ENCODE results near the gene ZNF319. TPM values are rescaled to one million over a fixed set of nuclear protein-coding genes. Genes with fewer than 3 reads are reported as not detected.
"Not testable (repeated sequence)": the region's sequence is repeated elsewhere in the genome, so short reads cannot be mapped to it uniquely, and the experiment has no call there.

Gene ZNF319
- total and polyA plus RNA-seq, 5 experiments from 2014 or later = 3.7 to 21.6 (median 10.7) TPM

- POLR2A ChIA-PET = interaction anchor here (4.7 kb wide), 1 partner anchor 14 kb away, joined by 26 read pairs; the partner anchor contains the start of genes USB1 and ZNF319
- no peaks in the 10 kb centered on the region for H3K27me3 Mint-ChIP-seq
Measured at GRCh38 chr16:57986196-57986595, 14.3 kb downstream of the ZNF319 start.

GRCh38 chr16:57985204-57986181, 15.0 kb downstream of the ZNF319 start:
- POLR2A ChIA-PET = interaction anchor here (0.7 to 4.7 kb wide), 3 partner anchors 14 to 144 kb away, joined by 3 to 26 read pairs (median 18); partner anchors contain the start of genes CFAP20, USB1 and ZNF319
- Mint-ChIP-seq H3K36me3 (no peaks in the 10 kb centered on the region), H3K4me3 (peak overlapping the region; percentile 87 to 97 (median 92)), H3K27me3 (no peaks in the 10 kb centered on the region), H3K4me1 (peaks cover 3 to 22% (median 18%) of the 10 kb centered on the region in 4 donors), H3K27ac (peak overlapping the region; percentile 45 to 94 (median 90)), H3K9me3 (no peaks in the 10 kb centered on the region)
- DNase-seq (no peak), ATAC-seq (peak; percentile 63 to 74)

More at GRCh38 chr16:57986196-57986595, 14.3 kb downstream of the ZNF319 start:
- Mint-ChIP-seq H3K27ac (peak overlapping the region in 6 of 10 donors; percentile 30 to 90 (median 72)), H3K9me3 (no peaks in the 10 kb centered on the region), H3K4me1 (peaks cover 4 to 22% (median 18%) of the 10 kb centered on the region in 4 donors), H3K36me3 (no peaks in the 10 kb centered on the region), H3K4me3 (peak overlapping the region; percentile 22 to 94 (median 65))
- ATAC-seq = no peak
- no peak for DNase-seq

GRCh38 chr16:57984443-57985203, 15.8 kb downstream of the ZNF319 start:
- DNase-seq (peak; percentile 79 to 97 (median 90)), ATAC-seq (peak; percentile 95 to 96)
- Mint-ChIP-seq H3K4me1 (peaks cover 3 to 22% (median 18%) of the 10 kb centered on the region in 4 donors), H3K27ac (peak overlapping the region in 9 of 10 donors; percentile 45 to 94 (median 90)), H3K27me3 (no peaks in the 10 kb centered on the region), H3K9me3 (no peaks in the 10 kb centered on the region), H3K4me3 (peak overlapping the region; percentile 87 to 97 (median 92)), H3K36me3 (no peaks in the 10 kb centered on the region)
- POLR2A ChIA-PET = interaction anchor here (0.6 to 1.3 kb wide), 3 partner anchors 15 to 145 kb away, joined by 3 to 18 read pairs (median 3); partner anchors contain the start of genes CFAP20, USB1 and ZNF319

GRCh38 chr16:57982385-57982784, 18.1 kb downstream of the ZNF319 start:
- H3K4me3 Mint-ChIP-seq = no peak overlapping the region

GRCh38 chr16:57981636-57982035, 18.8 kb downstream of the ZNF319 start:
- no peak overlapping the region for H3K4me3 Mint-ChIP-seq
- H3K9me3 Mint-ChIP-seq = no peaks in the 10 kb centered on the region

More at GRCh38 chr16:57982385-57982784, 18.1 kb downstream of the ZNF319 start:
- DNase-seq (no peak), ATAC-seq (no peak)
- Mint-ChIP-seq H3K27me3 (peaks cover 0 to 3% (median 0%) of the 10 kb centered on the region in 5 donors), H3K36me3 (no peaks in the 10 kb centered on the region), H3K9me3 (no peaks in the 10 kb centered on the region), H3K4me1 (peaks cover 0 to 22% (median 15%) of the 10 kb centered on the region in 4 donors), H3K27ac (no peak overlapping the region)
- POLR2A ChIA-PET = interaction anchor here (1.3 kb wide), 1 partner anchor 10 kb away, joined by 3 read pairs; no protein-coding TSS in a partner anchor

GRCh38 chr16:57979006-57979585, 21.4 kb downstream of the ZNF319 start:
- peaks cover 0 to 3% (median under 1%) of the 10 kb centered on the region in 4 donors for H3K4me1 Mint-ChIP-seq
- POLR2A ChIA-PET = no interaction called here
- ATAC-seq (no peak), DNase-seq (no peak)
- H3K4me3 Mint-ChIP-seq = no peak overlapping the region
- peak overlapping the region in 1 of 10 donors; percentile 9 for H3K27ac Mint-ChIP-seq
- peaks cover 0 to 3% (median 0%) of the 10 kb centered on the region in 5 donors for H3K27me3 Mint-ChIP-seq
- no peaks in the 10 kb centered on the region for H3K9me3 Mint-ChIP-seq
- H3K36me3 Mint-ChIP-seq = no peaks in the 10 kb centered on the region

More at GRCh38 chr16:57981636-57982035, 18.8 kb downstream of the ZNF319 start:
- Mint-ChIP-seq H3K4me1 (peaks cover 0 to 19% (median 15%) of the 10 kb centered on the region in 4 donors), H3K27ac (no peak overlapping the region), H3K27me3 (peaks cover 0 to 3% (median 0%) of the 10 kb centered on the region in 5 donors), H3K36me3 (no peaks in the 10 kb centered on the region)
- DNase-seq (no peak), ATAC-seq (no peak)
- POLR2A ChIA-PET = no interaction called here

GRCh38 chr16:57978070-57978465, 22.4 kb downstream of the ZNF319 start:
- POLR2A ChIA-PET, H3K27ac Mint-ChIP-seq, H3K36me3 Mint-ChIP-seq, H3K27me3 Mint-ChIP-seq, DNase-seq, H3K4me3 Mint-ChIP-seq, ATAC-seq, H3K4me1 Mint-ChIP-seq, H3K9me3 Mint-ChIP-seq: not testable (repeated sequence)

GRCh38 chr16:57977418-57978069, 22.9 kb downstream of the ZNF319 start:
- H3K4me3 Mint-ChIP-seq = no peak overlapping the region

GRCh38 chr16:57976331-57976796, 24.1 kb downstream of the ZNF319 start:
- no peaks in the 10 kb centered on the region for H3K9me3 Mint-ChIP-seq
- H3K27me3 Mint-ChIP-seq = peaks cover 0 to 3% (median 0%) of the 10 kb centered on the region in 5 donors
- no peak overlapping the region for H3K27ac Mint-ChIP-seq
- ATAC-seq (no peak), DNase-seq (no peak)
- peaks cover 0 to 6% (median under 1%) of the 10 kb centered on the region in 4 donors for H3K4me1 Mint-ChIP-seq
- POLR2A ChIA-PET = no interaction called here
- H3K36me3 Mint-ChIP-seq = no peaks in the 10 kb centered on the region
- no peak overlapping the region for H3K4me3 Mint-ChIP-seq

More at GRCh38 chr16:57977418-57978069, 22.9 kb downstream of the ZNF319 start:
- Mint-ChIP-seq H3K36me3 (no peaks in the 10 kb centered on the region), H3K9me3 (no peaks in the 10 kb centered on the region), H3K27ac (peak overlapping the region in 1 of 10 donors; percentile 62), H3K4me1 (peaks cover 0 to 3% (median 0%) of the 10 kb centered on the region in 4 donors), H3K27me3 (peaks cover 0 to 3% (median 0%) of the 10 kb centered on the region in 5 donors)
- ATAC-seq (no peak), DNase-seq (no peak)
- POLR2A ChIA-PET = no interaction called here

GRCh38 chr16:57972306-57972705, 28.2 kb downstream of the ZNF319 start:
- peaks cover 0 to 6% (median under 1%) of the 10 kb centered on the region in 4 donors for H3K4me1 Mint-ChIP-seq
- peak overlapping the region in 2 of 10 donors; percentile 36 to 74 for H3K27ac Mint-ChIP-seq
- H3K4me3 Mint-ChIP-seq = no peak overlapping the region
- no peaks in the 10 kb centered on the region for H3K36me3 Mint-ChIP-seq
- ATAC-seq = no peak
- no peak for DNase-seq
- H3K9me3 Mint-ChIP-seq = no peaks in the 10 kb centered on the region
- POLR2A ChIA-PET = no interaction called here
- peaks cover 0 to 1% (median 0%) of the 10 kb centered on the region in 5 donors for H3K27me3 Mint-ChIP-seq

- Mint-ChIP-seq H3K27me3 (peaks cover 0 to 1% (median 0%) of the 10 kb centered on the region in 5 donors), H3K9me3 (no peaks in the 10 kb centered on the region), H3K36me3 (no peaks in the 10 kb centered on the region), H3K4me3 (no peak overlapping the region), H3K4me1 (peaks cover 0 to 6% (median under 1%) of the 10 kb centered on the region in 4 donors), H3K27ac (peak overlapping the region in 1 of 10 donors; percentile 38)
- POLR2A ChIA-PET = no interaction called here
- DNase-seq (no peak), ATAC-seq (no peak)
Measured at GRCh38 chr16:57971848-57972247, 28.6 kb downstream of the ZNF319 start.
